GM12873 (cell line): Measurements from ENCODE around the gene EGFLAM.

Experiments
- TF ChIP-seq, protein P1 (sequence below): IDR thresholded peaks from 2 replicates; pipeline ENCODE4 v1.5.1; 2012; ENCODE audit warnings: low read depth, mild to moderate bottlenecking, moderate library complexity, low read length, control low read depth; ENCODE audit not compliant: insufficient read depth; ENCODE audit errors: missing control alignments

The EGFLAM gene

DNA sequence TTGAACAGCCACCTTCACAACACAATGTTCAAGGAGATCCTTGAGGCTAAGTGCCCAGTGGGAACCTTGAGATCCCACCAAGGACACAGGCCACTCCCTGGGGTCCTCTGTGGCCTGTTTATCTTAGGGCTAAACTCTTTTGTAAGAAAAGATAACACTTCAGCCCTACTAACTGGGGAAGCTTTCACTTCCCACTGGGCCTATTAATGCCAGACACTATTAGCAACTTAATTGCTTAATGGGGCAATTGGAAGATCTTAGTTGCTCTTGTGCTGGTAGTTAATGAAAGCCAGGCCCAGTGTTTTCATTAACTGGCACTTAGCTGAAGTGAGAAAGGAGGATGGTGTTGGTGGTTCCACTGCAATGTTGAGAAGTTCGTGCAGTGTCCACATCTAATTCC, 117.1 kb downstream of the EGFLAM start:
- TF ChIP-seq, protein P1, sequence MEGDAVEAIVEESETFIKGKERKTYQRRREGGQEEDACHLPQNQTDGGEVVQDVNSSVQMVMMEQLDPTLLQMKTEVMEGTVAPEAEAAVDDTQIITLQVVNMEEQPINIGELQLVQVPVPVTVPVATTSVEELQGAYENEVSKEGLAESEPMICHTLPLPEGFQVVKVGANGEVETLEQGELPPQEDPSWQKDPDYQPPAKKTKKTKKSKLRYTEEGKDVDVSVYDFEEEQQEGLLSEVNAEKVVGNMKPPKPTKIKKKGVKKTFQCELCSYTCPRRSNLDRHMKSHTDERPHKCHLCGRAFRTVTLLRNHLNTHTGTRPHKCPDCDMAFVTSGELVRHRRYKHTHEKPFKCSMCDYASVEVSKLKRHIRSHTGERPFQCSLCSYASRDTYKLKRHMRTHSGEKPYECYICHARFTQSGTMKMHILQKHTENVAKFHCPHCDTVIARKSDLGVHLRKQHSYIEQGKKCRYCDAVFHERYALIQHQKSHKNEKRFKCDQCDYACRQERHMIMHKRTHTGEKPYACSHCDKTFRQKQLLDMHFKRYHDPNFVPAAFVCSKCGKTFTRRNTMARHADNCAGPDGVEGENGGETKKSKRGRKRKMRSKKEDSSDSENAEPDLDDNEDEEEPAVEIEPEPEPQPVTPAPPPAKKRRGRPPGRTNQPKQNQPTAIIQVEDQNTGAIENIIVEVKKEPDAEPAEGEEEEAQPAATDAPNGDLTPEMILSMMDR, result no peak

DNA sequence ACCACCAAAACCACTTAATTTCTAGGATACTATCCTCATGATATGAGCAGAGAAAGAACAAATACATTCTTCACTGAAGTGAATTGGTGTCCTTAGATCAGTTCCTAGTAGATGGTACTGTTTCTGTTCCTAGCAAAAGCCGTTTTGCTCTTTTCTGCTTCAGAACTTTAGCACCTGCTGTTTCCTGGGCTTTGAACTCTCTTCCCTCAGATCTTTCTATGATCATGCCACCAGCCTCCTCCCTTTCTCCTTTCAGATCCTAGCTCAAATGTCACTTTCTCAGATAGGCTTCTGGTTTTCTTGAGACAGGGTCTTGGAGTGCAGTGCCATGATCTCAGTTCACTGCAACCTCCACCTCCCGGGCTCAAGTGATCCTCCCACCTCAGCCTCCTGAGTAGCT, 118.0 kb downstream of the EGFLAM start:
- TF ChIP-seq, protein P1, result no peak

DNA sequence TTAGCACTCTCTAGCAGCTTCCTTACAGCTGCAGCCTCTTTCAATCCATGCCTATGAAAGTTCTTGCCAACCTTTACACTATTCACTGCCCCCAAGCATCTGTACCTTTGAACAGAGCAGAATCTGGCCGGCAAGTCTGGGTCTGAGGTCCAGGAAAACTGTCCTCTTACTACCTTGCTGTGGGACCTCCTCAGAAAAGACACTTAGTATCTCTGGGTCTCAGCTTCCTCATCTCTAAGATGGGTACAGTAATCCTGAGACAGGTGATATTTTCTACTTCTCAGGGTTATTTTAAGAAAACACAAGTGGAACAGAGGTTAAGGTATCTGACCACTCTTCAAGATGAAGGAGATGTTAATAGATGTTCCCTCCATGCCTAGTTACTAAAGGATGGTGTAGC, 120.2 kb downstream of the EGFLAM start:
- TF ChIP-seq, protein P1, result no peak

DNA sequence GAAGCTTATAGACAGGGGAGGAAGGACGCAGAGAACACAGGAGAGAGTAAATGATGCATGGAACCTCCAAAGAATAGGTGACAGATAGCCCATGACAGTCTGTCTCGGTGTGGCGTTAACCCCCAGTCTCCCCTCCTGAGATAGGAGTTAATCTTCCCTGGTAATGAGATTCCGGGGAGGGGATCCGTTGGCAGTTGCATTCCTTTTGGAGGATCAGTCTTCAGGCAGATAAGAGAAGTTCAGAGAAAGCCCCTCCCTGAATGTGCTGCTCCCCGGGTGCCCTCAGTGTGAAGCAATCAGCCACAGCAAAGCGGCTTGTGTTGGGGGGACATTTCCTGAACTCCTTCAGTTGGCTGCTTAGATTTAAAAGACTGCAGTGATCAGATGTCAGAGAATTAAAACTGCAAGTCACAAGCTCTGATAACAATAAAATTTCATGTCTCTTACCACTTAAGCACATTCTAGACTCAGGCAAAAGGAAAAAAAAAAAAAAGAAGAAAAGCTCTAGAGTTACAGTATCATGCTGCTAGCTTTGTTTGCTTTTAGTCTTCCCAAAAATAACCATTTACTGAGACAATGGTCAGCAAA, 121.1 kb downstream of the EGFLAM start:
- TF ChIP-seq, protein P1, result no peak

- TF ChIP-seq, protein P1, result no peak
Observed at GRCh38 chr5:38380537-38380936, 122.2 kb downstream of the EGFLAM start.

- TF ChIP-seq, protein P1, result no peak
Observed at GRCh38 chr5:38381361-38381760, 123.0 kb downstream of the EGFLAM start.

GRCh38 chr5:38382898-38383297, 124.5 kb downstream of the EGFLAM start:
- TF ChIP-seq, protein P1, result peak; percentile 91

DNA sequence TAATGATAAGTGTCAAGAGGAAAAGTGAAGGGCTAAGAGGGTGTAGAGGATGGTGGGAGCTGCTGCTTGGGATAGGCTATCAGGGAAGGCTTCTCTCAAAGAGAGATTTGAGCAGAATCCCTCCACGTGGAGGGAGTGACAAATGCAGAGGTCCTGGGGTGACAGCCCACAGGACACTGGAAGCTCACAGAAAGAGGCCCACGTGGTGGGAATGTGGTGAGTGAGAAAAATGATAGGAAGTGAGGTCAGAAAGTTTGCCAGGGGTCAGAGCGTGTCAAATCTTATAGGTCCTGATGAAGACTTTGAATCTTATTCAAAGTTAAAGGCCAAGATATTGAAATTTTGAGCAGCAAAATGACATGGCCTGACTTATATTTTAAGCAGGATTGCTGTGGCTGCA, 125.3 kb downstream of the EGFLAM start:
- TF ChIP-seq, protein P1, result no peak
